HUES64 (cell line): ENCODE results near the gene OLFM1.
"Not testable (repeated sequence)": the region's sequence is repeated elsewhere in the genome, so short reads cannot be mapped to it uniquely, and the experiment has no call there.

Source experiments
- H3K27ac ChIP-seq: 2 replicates; pipeline ENCODE4 v1.7.0; 2013; ENCODE audit warnings: low read depth, low read length, inconsistent platforms
- H3K27me3 ChIP-seq: 2 replicates; pipeline ENCODE4 v1.6.1; 2013; ENCODE audit warnings: mild to moderate bottlenecking, low read length; ENCODE audit not compliant: insufficient read depth
- H3K36me3 ChIP-seq: 2 replicates; pipeline ENCODE4 v1.6.1; 2013; ENCODE audit warnings: mild to moderate bottlenecking, low read length; ENCODE audit not compliant: insufficient read depth
- H3K4me1 ChIP-seq: 2 replicates; pipeline ENCODE4 v1.6.1; 2013; ENCODE audit warnings: mild to moderate bottlenecking, low read length, moderate library complexity; ENCODE audit not compliant: insufficient read depth
- H3K4me3 ChIP-seq: 2 replicates; pipeline ENCODE4 v1.5.1; 2013; ENCODE audit warnings: mild to moderate bottlenecking, low read length, moderate library complexity
- H3K9ac ChIP-seq: 2 replicates; pipeline ENCODE4 v1.6.1; 2013; ENCODE audit warnings: mild to moderate bottlenecking, low read depth, low read length
- H3K9me3 ChIP-seq: 2 replicates; pipeline ENCODE4 v1.6.1; 2013; ENCODE audit warnings: low read depth, low read length; ENCODE audit not compliant: insufficient read depth
- WGBS: fragments of 150-250, 120-280 bp; methylation state at CpG from one replicate; pipeline ENCODE4 v1.1.7; 2013; ENCODE audit warnings: missing lambda C conversion rate; 5-methylcytosine and 5-hydroxymethylcytosine counted together

Gene OLFM1

GRCh38 chr9:135149901-135150300, 62.4 kb downstream of the OLFM1 start:
- not testable (repeated sequence) for H3K9me3 ChIP-seq, H3K9ac ChIP-seq, H3K27me3 ChIP-seq, H3K27ac ChIP-seq, H3K36me3 ChIP-seq, H3K4me3 ChIP-seq
- 89% methylated on average over 9 of the region's 9 CpGs for WGBS
- H3K4me1 ChIP-seq = peaks cover 11% of the 10 kb centered on the region; the same call in 1 of the 2 replicates

DNA sequence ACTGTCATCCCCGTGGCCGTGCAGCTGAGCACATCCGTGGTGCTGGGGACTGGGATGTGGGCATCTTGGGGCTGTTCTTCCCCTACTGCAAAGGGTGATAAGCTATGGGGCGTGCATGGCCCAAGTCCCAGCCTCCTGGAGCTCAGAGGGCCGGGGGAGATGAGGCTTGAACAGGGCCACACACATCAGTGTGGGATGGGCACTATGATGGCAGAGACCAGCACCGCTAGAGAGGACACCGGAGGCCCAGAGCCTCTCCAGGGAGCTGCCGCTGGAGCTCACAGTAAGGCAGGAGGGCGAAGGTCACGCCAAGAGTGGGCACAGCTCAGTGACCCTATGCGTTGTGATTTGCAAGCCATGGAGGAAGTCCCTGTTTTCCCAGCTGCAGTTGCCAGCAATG, 63.5 kb downstream of the OLFM1 start:
- H3K36me3 ChIP-seq = no peaks in the 10 kb centered on the region
- no peak overlapping the region for H3K27ac ChIP-seq
- peaks cover 4% of the 10 kb centered on the region; the same call in 1 of the 2 replicates for H3K9me3 ChIP-seq
- 90% methylated on average over 11 of the region's 11 CpGs for WGBS
- no peak overlapping the region for H3K4me3 ChIP-seq
- no peaks in the 10 kb centered on the region for H3K27me3 ChIP-seq
- H3K4me1 ChIP-seq = peaks cover 11% of the 10 kb centered on the region; the same call in 1 of the 2 replicates
- no peak overlapping the region for H3K9ac ChIP-seq

- no peaks in the 10 kb centered on the region for H3K36me3 ChIP-seq
- H3K4me3 ChIP-seq = no peak overlapping the region
- peaks cover 11% of the 10 kb centered on the region; the same call in 1 of the 2 replicates for H3K4me1 ChIP-seq
- no peak overlapping the region for H3K27ac ChIP-seq
- 70% methylated on average over 5 of the region's 6 CpGs for WGBS
- H3K9ac ChIP-seq = no peak overlapping the region
- peaks cover 4% of the 10 kb centered on the region; the same call in 1 of the 2 replicates for H3K9me3 ChIP-seq
- no peaks in the 10 kb centered on the region for H3K27me3 ChIP-seq
These were observed 64.5 kb downstream of the OLFM1 start for GRCh38 chr9:135151757-135152613.

DNA sequence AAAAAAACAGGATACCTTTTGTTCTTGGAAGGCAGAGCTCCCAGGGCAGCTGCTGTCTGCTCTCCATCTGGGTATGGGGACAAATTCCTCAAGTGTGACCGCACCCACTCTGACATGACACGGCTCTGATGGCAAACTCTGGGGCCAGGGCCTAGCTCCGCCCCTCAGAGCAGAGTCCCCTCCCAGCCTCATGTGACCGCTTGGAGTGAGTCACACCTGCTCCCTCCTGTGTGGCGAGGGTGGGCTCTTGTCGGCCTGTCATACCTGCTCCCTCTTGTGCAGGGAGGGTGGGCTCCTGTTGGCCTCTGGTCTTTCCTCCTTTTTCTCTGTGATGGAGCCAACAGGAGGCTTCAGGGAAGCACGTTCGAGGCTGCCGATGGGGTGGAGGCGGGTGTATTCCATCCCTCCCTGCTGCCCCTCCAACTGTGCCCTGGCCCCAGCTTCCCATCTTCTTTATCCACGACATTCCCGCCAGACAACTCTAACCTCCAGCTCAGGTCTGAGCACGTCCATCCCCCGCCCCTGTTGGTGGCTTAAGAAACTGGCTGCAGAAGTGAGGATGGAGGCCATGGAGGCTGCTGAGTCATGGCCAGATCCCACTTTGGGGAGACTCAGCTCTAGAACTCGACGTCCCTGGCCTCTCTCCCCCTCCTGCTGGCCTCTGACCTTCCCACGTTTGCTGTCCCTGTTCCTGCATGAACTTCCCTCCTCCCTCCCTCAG, 65.3 kb downstream of the OLFM1 start:
- 57% methylated on average over 15 of the region's 17 CpGs for WGBS
- Histone ChIP-seq H3K27me3 (no peaks in the 10 kb centered on the region), H3K9me3 (peaks cover 4% of the 10 kb centered on the region; the same call in 1 of the 2 replicates)

GRCh38 chr9:135154050-135154615, 66.7 kb downstream of the OLFM1 start:
- no peak overlapping the region for H3K9ac ChIP-seq
- WGBS = 94% methylated on average over 10 of the region's 11 CpGs
- H3K9me3 ChIP-seq = peaks cover 4% of the 10 kb centered on the region; the same call in 1 of the 2 replicates
- H3K27me3 ChIP-seq = no peaks in the 10 kb centered on the region
- no peak overlapping the region for H3K4me3 ChIP-seq
- H3K36me3 ChIP-seq = no peaks in the 10 kb centered on the region
- H3K4me1 ChIP-seq = peaks cover 11% of the 10 kb centered on the region; the same call in 1 of the 2 replicates
- no peak overlapping the region for H3K27ac ChIP-seq

More for the DNA sequence above, 65.3 kb downstream of the OLFM1 start:
- no peaks in the 10 kb centered on the region for H3K36me3 ChIP-seq
- peaks cover 11% of the 10 kb centered on the region; the same call in 1 of the 2 replicates for H3K4me1 ChIP-seq
- H3K9ac ChIP-seq = no peak overlapping the region
- H3K4me3 ChIP-seq = no peak overlapping the region
- H3K27ac ChIP-seq = no peak overlapping the region

DNA sequence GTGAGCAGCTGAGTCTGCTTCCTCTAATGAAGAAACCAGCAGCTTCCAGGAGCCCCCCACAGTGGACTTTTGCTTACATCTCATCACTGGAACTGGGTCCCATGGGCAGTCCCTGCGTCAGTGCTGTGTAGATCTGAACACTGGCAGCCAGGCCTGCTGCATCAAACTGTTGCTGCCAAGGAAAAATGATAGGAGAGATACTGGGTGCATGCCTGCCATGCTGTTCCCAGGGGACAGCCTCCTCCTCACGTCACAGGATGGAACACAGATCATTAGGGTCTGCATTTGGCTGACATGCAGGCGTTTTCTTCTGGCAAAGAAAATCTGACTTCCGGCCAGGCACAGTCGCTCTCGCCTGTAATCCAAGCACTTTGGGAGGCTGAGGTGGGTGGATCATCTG, 67.9 kb downstream of the OLFM1 start:
- 0 out of 2 replicates have a peak, but pooled peaks cover 2% of the 10 kb centered on the region for H3K27me3 ChIP-seq
- no peak overlapping the region for H3K9ac ChIP-seq
- WGBS = 95% methylated on average over 6 of the region's 6 CpGs
- no peak overlapping the region for H3K27ac ChIP-seq
- H3K36me3 ChIP-seq = no peaks in the 10 kb centered on the region
- peaks cover 11% of the 10 kb centered on the region; the same call in 1 of the 2 replicates for H3K4me1 ChIP-seq
- H3K4me3 ChIP-seq = no peak overlapping the region
- H3K9me3 ChIP-seq = peaks cover 3% of the 10 kb centered on the region; the same call in 1 of the 2 replicates

- Histone ChIP-seq H3K4me1 (peaks cover 11% of the 10 kb centered on the region; the same call in 1 of the 2 replicates), H3K27ac (no peak overlapping the region), H3K9me3 (no peaks in the 10 kb centered on the region), H3K9ac (no peak overlapping the region), H3K4me3 (no peak overlapping the region), H3K27me3 (0 out of 2 replicates have a peak, but pooled peaks cover 2% of the 10 kb centered on the region), H3K36me3 (no peaks in the 10 kb centered on the region)
- 33% methylated on average over 20 of the region's 20 CpGs for WGBS
These were observed 69.3 kb downstream of the OLFM1 start for GRCh38 chr9:135156525-135157510.

DNA sequence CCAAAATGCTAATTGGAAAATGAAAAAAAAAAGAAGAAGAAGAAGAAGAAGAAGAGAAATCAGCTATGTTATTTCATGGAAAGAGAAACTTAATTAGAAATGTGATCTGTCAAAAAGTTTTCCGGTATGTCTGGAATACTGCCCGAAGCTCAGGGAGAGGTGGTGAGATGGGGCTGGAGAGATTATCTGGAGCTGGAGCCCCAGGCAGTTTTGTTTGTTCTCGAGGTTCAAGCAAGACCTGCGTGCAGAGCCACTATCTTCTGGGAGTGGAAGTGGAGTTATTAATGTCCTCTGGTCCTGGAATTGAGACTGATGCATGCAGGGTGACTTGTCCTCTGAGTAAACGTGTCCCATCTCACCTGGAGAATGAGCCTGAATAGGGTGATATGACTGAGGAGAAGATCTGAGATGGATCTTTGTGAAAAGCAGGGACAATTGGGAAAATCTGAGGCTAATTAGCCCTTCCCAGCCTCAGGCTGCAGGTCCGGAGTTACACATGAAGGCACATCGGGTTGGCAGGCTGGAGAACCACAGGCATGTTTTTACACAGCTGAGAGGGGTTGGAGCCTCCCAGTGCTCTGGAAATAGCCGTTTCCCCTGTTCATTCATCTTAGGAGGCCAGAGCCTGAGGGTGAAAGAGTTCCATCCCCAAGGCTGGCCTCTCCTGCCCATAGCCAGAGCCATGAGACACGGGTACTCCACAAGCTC, 70.5 kb downstream of the OLFM1 start:
- H3K36me3 ChIP-seq = no peaks in the 10 kb centered on the region
- 0 out of 2 replicates have a peak, but pooled peaks cover 2% of the 10 kb centered on the region for H3K27me3 ChIP-seq
- no peak overlapping the region for H3K27ac ChIP-seq
- H3K9ac ChIP-seq = no peak overlapping the region
- H3K9me3 ChIP-seq = no peaks in the 10 kb centered on the region
- H3K4me1 ChIP-seq = 0 out of 2 replicates have a peak, but pooled peaks cover 2% of the 10 kb centered on the region
- H3K4me3 ChIP-seq = no peak overlapping the region
- 88% methylated on average over 9 of the region's 9 CpGs for WGBS

GRCh38 chr9:135158564-135158937, 71.1 kb downstream of the OLFM1 start:
- Histone ChIP-seq H3K36me3 (no peaks in the 10 kb centered on the region), H3K4me3 (no peak overlapping the region), H3K9ac (no peak overlapping the region), H3K27ac (no peak overlapping the region), H3K4me1 (no peaks in the 10 kb centered on the region), H3K27me3 (0 out of 2 replicates have a peak, but pooled peaks cover 2% of the 10 kb centered on the region), H3K9me3 (no peaks in the 10 kb centered on the region)
- 92% methylated on average over 6 of the region's 6 CpGs for WGBS

DNA sequence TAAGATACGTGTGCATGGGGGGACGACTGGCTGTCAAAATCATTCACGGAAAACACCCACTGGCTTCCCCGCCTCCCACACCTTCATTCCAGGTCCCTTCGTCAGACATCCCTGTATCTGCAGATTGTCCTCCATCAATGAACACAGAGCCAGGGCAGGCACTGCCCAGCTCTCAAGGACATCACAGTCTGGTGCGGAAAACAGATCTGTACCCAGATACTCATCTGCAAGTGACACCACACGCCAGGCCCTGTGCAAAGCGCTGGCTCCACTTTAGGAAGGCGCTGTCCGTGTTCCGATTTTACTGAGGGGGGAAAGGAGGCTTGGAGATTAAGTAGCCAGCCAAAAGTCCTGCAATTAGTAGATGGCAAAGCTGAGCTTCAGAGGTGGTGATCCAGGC, 72.3 kb downstream of the OLFM1 start:
- Histone ChIP-seq H3K9me3 (no peaks in the 10 kb centered on the region), H3K27me3 (0 out of 2 replicates have a peak, but pooled peaks cover 2% of the 10 kb centered on the region), H3K27ac (no peak overlapping the region), H3K4me3 (no peak overlapping the region), H3K4me1 (no peaks in the 10 kb centered on the region), H3K36me3 (no peaks in the 10 kb centered on the region), H3K9ac (no peak overlapping the region)
- 94% methylated on average over 11 of the region's 11 CpGs for WGBS
